Endothelial cell of umbilical vein (primary cell): ENCODE measurements around the gene GPRASP2. TPM values are rescaled to one million over a fixed set of nuclear protein-coding genes. Genes with fewer than 3 reads are reported as not detected.
"Not testable (repeated sequence)": the region's sequence is repeated elsewhere in the genome, so short reads cannot be mapped to it uniquely, and the experiment has no call there.

Experiments used
- BruUV-seq: library from RNA; stranded (reverse); fragments of 400-500 nt; replicated peaks from 2 replicates; lab custom pipeline; 2021; lab: Mats Ljungman, UMichigan
- CTCF ChIA-PET: fragments of 300-600, 350-600 bp; sonication (Branson Sonifier 250); formaldehyde crosslinking; loops from one replicate; lab custom pipeline; 2021; ENCODE audit warnings: antibody characterized with exemption, inconsistent platforms; lab: Charles Lee
- POLR2A ChIA-PET: fragments of 300-600, 350-600 bp; sonication (Branson Sonifier 250); formaldehyde crosslinking; loops from one replicate; lab custom pipeline; 2021; ENCODE audit warnings: antibody characterized with exemption, inconsistent platforms; lab: Charles Lee
- DNase-seq: peaks from one replicate; pipeline ENCODE4 v3.0.0-alpha.2; 2011; ENCODE audit warnings: low read depth, low spot score
- FAIRE-seq: peaks from 2 replicates; lab custom pipeline; 2011; peaks lifted over from hg19 to GRCh38; lab: Jason Lieb, UNC
- H2AFZ ChIP-seq: 2 replicates; pipeline ENCODE4 v1.6.0; 2012; ENCODE audit warnings: low read depth, low read length, control low read depth, inconsistent platforms
- H3K27ac ChIP-seq: 2 replicates; pipeline ENCODE4 v1.5.1; 2011; ENCODE audit warnings: low read depth, mild to moderate bottlenecking, control low read depth, low read length, moderate library complexity; ENCODE audit not compliant: insufficient read depth
- H3K27me3 ChIP-seq, 2 experiments: 2 replicates each; pipeline versions ENCODE4 v1.6.0 to v1.6.1; 2011; ENCODE audit warnings: low read length in 2 of 2, mixed read lengths in 1 of 2; ENCODE audit not compliant: control insufficient read depth in 2 of 2, insufficient read depth in 2 of 2
- H3K36me3 ChIP-seq, 2 experiments: 2 replicates in 1 of 2; 3 replicates in 1 of 2; pipeline ENCODE4 v1.5.1; 2011; ENCODE audit warnings: low read length in 2 of 2, mild to moderate bottlenecking in 1 of 2, moderate library complexity in 1 of 2; ENCODE audit not compliant: control insufficient read depth in 2 of 2, insufficient read depth in 2 of 2; ENCODE audit errors: extremely low read depth in 1 of 2
- H3K4me1 ChIP-seq: 3 replicates; pipeline ENCODE4 v1.5.1; 2011; ENCODE audit warnings: mild to moderate bottlenecking, low read length; ENCODE audit not compliant: control insufficient read depth, insufficient read depth; ENCODE audit errors: extremely low read depth
- H3K4me2 ChIP-seq: 2 replicates; pipeline ENCODE4 v1.6.1; 2011; ENCODE audit warnings: low read length, control low read depth, mixed read lengths; ENCODE audit not compliant: insufficient read depth
- H3K4me3 ChIP-seq, 3 experiments: fragments of 200-600 bp in 1 of 3; sonication (generic), shearing (Covaris generic) in 1 of 3; replicated peaks in 1 of 3; 2 replicates each; pipeline ENCODE4 v1.5.1; 2011 to 2016; ENCODE audit warnings: control low read depth in 3 of 3, low read length in 3 of 3, mild to moderate bottlenecking in 2 of 3, inconsistent platforms in 1 of 3, low read depth in 1 of 3, moderate library complexity in 1 of 3; ENCODE audit not compliant: insufficient read depth in 1 of 3
- H3K79me2 ChIP-seq: 2 replicates; pipeline ENCODE4 v1.6.0; 2012; ENCODE audit warnings: low read length, inconsistent platforms; ENCODE audit not compliant: control insufficient read depth, insufficient read depth
- H3K9ac ChIP-seq: replicated peaks from 2 replicates; pipeline ENCODE3; 2011; ENCODE audit warnings: low read length, control low read depth; ENCODE audit not compliant: insufficient read depth; ENCODE audit errors: extremely low read depth
- H3K9me1 ChIP-seq: replicated peaks from 3 replicates; pipeline ENCODE4 v1.6.0; 2011; ENCODE audit warnings: mild to moderate bottlenecking, low read length; ENCODE audit not compliant: control insufficient read depth, insufficient read depth; ENCODE audit errors: extremely low read depth
- H3K9me3 ChIP-seq: replicated peaks from 2 replicates; pipeline ENCODE4 v1.5.1; 2012; ENCODE audit warnings: low read length, inconsistent platforms; ENCODE audit not compliant: control insufficient read depth, insufficient read depth
- H4K20me1 ChIP-seq: replicated peaks from 2 replicates; pipeline ENCODE3; 2011; ENCODE audit warnings: mild to moderate bottlenecking, low read length; ENCODE audit not compliant: control insufficient read depth, insufficient read depth; ENCODE audit errors: extremely low read depth
- EZH2 ChIP-seq: IDR thresholded peaks from 2 replicates; pipeline ENCODE4 v1.6.1; 2012; ENCODE audit warnings: borderline replicate concordance, low read depth, mild to moderate bottlenecking, moderate library complexity, low read length, inconsistent platforms; ENCODE audit not compliant: severe bottlenecking
- FOS ChIP-seq: IDR thresholded peaks from 2 replicates; pipeline ENCODE4 v1.6.1; 2011; ENCODE audit warnings: mild to moderate bottlenecking, low read length, moderate library complexity, borderline replicate concordance; ENCODE audit not compliant: insufficient read depth
- GATA2 ChIP-seq: IDR thresholded peaks from 2 replicates; pipeline ENCODE4 v1.7.0; 2011; ENCODE audit warnings: low read depth, mild to moderate bottlenecking, moderate library complexity, mixed read lengths, low read length; ENCODE audit not compliant: insufficient read length, insufficient read depth
- JUN ChIP-seq: IDR thresholded peaks from 2 replicates; pipeline ENCODE4 v1.6.1; 2011; ENCODE audit warnings: borderline replicate concordance, low read depth; ENCODE audit not compliant: insufficient read length, insufficient read depth
- MAX ChIP-seq: IDR thresholded peaks from 2 replicates; pipeline ENCODE4 v1.6.1; 2011; ENCODE audit not compliant: insufficient read depth, insufficient read length
- MYC ChIP-seq: IDR thresholded peaks from one replicate; pipeline ENCODE4 v1.6.1; 2011; ENCODE audit warnings: mild to moderate bottlenecking, low read depth, low read length
- POLR2A ChIP-seq: IDR thresholded peaks from 2 replicates; pipeline ENCODE4 v1.6.1; 2012; ENCODE audit warnings: low read depth, mild to moderate bottlenecking, control low read depth, low read length
- POLR2AphosphoS5 ChIP-seq: IDR thresholded peaks from 2 replicates; pipeline ENCODE4 v1.6.1; 2012; ENCODE audit warnings: low read depth, mild to moderate bottlenecking, control low read depth, low read length, moderate library complexity; ENCODE audit not compliant: insufficient read depth
- dilution Hi-C: fragments of 300-500 bp; cut with MboI; formaldehyde crosslinking; loops from one replicate; pipeline ENCODE4 v1.15.0; 2019; ENCODE audit warnings: low sequenced_read_pairs; ENCODE audit not compliant: extremely low pct_ligation_motif_present
- intact Hi-C: fragments of 100-400 bp; cut with micrococcal nuclease; formaldehyde crosslinking; loops from one replicate; pipeline ENCODE4 v1.10.0; 2022
- polyA plus RNA-seq, 4 experiments: library from polyadenylated mRNA; depleted of rRNA in 3 of 4; stranded (reverse) in 3 of 4; unstranded in 1 of 4; fragments of >200 nt; gene quantifications; 2 replicates each; pipeline versions ENCODE4 v1.2.1 to v1.2.3, GENCODE V29; 2011 to 2012; ENCODE audit warnings: missing spikeins in 1 of 4
- total RNA-seq: library from RNA; stranded (reverse); gene quantifications from 2 replicates; pipeline ENCODE4 v1.2.3, GENCODE V29; 2021
- TF ChIP-seq, protein P1 (sequence below), 2 donors: IDR thresholded peaks; 1 replicate in 1 of 2; 2 replicates in 1 of 2; pipeline ENCODE4 v1.5.1; 2011; ENCODE audit warnings: low read length in 2 of 2, mild to moderate bottlenecking in 2 of 2, moderate library complexity in 2 of 2, control low read depth in 1 of 2, inconsistent platforms in 1 of 2, low read depth in 1 of 2; ENCODE audit not compliant: insufficient read depth in 1 of 2; ENCODE audit errors: extremely low read depth in 1 of 2

GPRASP2 gene
- total and polyA plus RNA-seq, 2 donors (not counting 3 experiments of a cell fraction or from before 2014, with no cell fraction given), result 4.9 to 6.5 TPM

DNA sequence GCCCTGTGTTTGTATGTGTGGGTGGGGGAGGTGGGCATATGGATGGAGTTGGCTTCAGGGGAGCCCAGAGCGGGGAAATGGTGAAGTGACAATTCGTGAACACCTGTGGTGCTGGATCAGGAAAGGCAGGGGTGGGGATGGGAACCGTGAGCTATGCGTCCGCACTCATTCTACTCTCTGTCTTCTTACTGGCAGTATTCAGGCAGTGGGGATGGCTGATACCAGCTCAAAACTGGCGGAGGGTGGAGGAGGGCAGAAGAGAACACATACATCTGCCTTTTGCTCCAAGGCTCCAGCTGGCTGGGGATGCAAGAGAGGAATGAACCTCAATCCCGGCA lies 8.9 kb downstream of the GPRASP2 start:
- DNase-seq, H3K36me3 ChIP-seq, POLR2A ChIA-PET, H3K79me2 ChIP-seq, FAIRE-seq, BruUV-seq, H3K27ac ChIP-seq, H4K20me1 ChIP-seq, H3K27me3 ChIP-seq, dilution Hi-C loops, H3K9me1 ChIP-seq, CTCF ChIA-PET, H3K9me3 ChIP-seq: not testable (repeated sequence)
- intact Hi-C loops, result loop anchor here (2.0 kb wide), 1 partner anchor 44 kb away; no protein-coding TSS in a partner anchor
- peak overlapping the region; percentile 87 for H2AFZ ChIP-seq
- H3K4me2 ChIP-seq, result peak overlapping the region; percentile 74
- H3K9ac ChIP-seq, result peak overlapping the region; percentile 73
- H3K4me3 ChIP-seq, result peak overlapping the region in 2 of 3 experiments; percentile 58 to 76
- H3K4me1 ChIP-seq, result peaks cover 11% of the 10 kb centered on the region

GRCh38 chrX:102723456-102723855 lies 11.2 kb downstream of the GPRASP2 start:
- FAIRE-seq (peak; percentile 50), DNase-seq (no peak)
- H4K20me1 ChIP-seq, result no peaks in the 10 kb centered on the region
- peaks cover 28% of the 10 kb centered on the region for H3K4me1 ChIP-seq
- H3K4me2 ChIP-seq, result no peak overlapping the region
- no peak overlapping the region for H3K4me3 ChIP-seq
- H3K9me3 ChIP-seq, result no peaks in the 10 kb centered on the region
- no peaks in the 10 kb centered on the region for H3K27me3 ChIP-seq
- intact Hi-C loops (no loop called here), dilution Hi-C loops (no loop called here)
- H3K9ac ChIP-seq, result no peak overlapping the region
- H3K9me1 ChIP-seq, result no peaks in the 10 kb centered on the region
- no peak overlapping the region for H3K27ac ChIP-seq
- TF ChIP-seq JUN (no peak), MYC (no peak), GATA2 (no peak), POLR2AphosphoS5 (no peak), MAX (no peak), FOS (no peak), EZH2 (no peak), POLR2A (no peak)
- TF ChIP-seq, protein P1, sequence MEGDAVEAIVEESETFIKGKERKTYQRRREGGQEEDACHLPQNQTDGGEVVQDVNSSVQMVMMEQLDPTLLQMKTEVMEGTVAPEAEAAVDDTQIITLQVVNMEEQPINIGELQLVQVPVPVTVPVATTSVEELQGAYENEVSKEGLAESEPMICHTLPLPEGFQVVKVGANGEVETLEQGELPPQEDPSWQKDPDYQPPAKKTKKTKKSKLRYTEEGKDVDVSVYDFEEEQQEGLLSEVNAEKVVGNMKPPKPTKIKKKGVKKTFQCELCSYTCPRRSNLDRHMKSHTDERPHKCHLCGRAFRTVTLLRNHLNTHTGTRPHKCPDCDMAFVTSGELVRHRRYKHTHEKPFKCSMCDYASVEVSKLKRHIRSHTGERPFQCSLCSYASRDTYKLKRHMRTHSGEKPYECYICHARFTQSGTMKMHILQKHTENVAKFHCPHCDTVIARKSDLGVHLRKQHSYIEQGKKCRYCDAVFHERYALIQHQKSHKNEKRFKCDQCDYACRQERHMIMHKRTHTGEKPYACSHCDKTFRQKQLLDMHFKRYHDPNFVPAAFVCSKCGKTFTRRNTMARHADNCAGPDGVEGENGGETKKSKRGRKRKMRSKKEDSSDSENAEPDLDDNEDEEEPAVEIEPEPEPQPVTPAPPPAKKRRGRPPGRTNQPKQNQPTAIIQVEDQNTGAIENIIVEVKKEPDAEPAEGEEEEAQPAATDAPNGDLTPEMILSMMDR (IDR thresholded peaks at IDR 0.05; ENCODE audit: extremely low read depth in 1 of 2, insufficient read depth in 1 of 2, low read depth in 1 of 2, low read length in 2 of 2), result no peak
- H2AFZ ChIP-seq, result no peak overlapping the region
- POLR2A ChIA-PET, result no interaction called here
- H3K79me2 ChIP-seq, result no peaks in the 10 kb centered on the region
- CTCF ChIA-PET, result no interaction called here
- H3K36me3 ChIP-seq, result no peaks in the 10 kb centered on the region
- no TSS peak for BruUV-seq
